Measurements from ENCODE around the gene CPT1A. TPM values are rescaled to one million over a fixed set of nuclear protein-coding genes. Genes with fewer than 3 reads are reported as not detected.

Gene CPT1A
- total RNA-seq, 1 experiment from 2014 or later, result 29.7 TPM

DNA sequence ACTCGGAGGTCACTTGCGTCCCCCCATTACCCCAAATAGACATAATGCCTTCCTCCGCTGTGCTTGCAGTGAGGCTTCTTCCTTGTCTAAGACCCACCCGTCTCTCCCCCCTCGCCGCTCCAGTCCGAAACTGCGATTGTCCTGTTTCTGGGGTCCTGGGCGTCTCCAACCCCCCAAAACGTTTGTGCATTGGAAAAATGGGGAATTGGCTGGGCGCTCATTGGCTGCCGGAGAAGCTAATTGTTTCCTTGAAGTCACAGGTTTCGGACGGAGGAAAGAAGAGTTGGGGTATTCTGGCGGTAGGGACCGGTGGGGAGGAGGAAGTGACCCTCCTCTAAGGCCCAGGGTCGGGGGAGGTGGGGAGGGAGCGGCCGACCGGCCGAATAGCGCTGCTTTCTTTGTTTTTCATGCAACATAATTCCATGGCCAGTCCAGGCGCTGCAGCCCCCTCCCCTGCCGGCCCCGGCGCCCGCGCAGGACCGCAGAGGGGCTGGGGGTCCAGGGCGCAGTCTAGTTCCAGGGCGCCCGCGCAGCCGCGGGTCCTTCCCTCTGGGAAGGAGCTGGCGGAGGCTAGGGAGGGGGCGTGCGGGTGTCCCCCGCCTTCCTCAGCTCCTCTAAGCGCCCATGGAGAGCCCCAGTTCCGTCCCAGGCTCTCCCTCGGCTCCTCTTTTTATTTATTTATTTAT is 12.7 kb upstream of the CPT1A start:
- no peak for DNase-seq (ENCODE audit: low read depth)

DNA sequence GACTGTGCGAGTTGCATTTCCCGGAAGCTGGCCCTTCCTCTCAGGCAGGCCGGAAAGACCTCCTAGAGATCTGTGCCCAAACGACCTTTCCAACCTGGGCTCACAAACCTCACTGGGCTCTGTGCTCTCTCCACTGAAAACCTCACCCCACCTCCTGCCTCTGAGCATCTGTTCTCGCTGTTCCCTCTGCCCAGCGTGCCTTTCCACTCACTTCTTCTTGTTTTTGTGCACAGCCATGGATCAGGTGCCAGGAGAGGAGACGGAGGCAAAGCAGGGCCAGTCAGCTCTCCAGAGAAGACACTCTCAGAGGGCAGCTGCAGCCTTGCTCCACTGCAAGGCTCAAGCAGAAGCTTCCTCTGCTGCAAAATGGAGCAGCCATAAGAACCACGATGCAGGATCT is 10.9 kb upstream of the CPT1A start:
- no peak for DNase-seq (ENCODE audit: low read depth)

DNA sequence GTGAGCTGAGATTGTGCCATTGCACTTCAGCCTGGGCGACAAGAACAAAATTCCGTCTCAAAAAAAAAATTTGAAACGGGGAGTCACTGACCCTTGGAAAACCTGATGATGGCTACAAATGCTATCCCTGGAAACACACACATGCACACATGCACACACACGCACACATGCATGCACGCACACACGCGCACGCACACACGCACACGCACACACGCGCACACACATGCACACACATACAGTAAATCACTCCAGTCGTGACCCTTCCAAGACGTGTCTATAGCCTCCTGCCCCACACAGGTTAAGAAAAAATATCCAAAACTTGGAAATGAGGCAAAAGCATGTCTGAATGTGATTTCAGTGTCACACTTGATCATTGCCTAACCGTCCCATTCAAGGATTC is 6.7 kb upstream of the CPT1A start:
- no peak for DNase-seq (ENCODE audit: low read depth)

DNA sequence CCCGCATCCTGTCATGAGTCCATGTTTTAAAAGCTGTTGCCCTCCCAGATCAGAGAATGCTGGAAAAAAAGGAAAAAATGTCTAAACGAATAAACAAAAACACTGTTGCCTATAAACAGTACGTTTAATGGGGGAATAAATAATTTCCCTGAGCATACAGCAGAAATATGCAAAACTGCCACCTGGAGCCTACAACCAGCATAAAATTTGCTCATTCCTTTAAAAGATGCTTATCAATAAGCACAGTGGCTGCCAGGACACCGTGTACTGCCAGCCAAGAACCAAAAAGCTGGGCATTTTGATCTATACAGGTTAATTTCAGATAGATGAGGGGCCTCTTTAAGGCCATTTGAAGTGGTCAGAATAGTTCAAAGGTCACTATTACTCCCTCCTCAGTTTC is 5.7 kb upstream of the CPT1A start:
- no peak for DNase-seq (ENCODE audit: low read depth)

DNA sequence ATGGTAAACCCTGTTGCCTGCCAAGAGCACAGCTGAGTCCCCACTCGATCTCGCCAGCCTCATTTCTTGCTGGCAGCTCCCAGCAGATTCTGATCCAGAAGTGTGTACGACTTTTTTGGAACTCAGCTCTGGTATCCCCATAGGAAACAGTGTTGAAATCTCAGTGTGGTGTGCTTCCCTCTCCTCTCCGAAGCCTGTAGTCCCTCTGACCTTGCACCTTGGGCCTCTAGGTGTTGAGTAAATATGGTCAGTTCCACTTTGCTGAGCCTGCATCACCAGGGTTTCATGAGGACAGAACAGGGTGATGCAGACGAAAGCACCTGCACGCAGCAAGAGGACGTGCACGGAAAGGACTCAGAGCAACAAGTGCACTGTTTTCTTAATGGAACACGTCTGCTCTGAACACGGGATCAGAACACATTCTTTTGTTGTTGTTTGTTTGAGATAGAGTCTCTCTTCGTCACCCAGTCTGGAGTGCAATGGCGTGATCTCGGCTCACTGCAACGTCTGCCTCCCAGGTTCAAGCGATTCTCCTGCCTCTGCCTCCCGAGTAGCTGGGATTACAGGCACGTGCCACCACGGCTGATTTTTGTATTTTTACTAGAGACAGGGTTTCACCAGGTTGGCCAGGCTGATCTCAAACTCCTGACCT is 3.8 kb upstream of the CPT1A start:
- no peak for DNase-seq (ENCODE audit: low read depth)

DNA sequence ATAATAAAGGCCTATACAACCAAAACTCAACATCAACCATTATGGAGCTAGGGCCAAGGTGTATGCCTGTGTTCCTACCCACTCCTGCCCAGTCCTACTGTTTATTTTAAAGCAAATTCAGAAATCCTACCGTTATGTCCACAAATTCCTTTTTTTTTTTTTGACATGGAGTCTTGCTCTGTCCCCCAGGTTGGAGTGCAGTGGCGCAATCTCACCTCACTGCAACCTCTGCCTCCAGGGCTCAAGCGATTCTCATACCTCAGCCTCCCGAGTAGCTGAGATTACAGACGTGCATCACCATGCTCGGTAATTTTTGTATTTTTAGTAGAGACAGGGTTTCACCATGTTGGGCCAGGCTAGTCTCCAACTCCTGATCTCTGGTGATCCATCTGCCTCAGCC is 3.1 kb upstream of the CPT1A start:
- no peak for DNase-seq (ENCODE audit: low read depth)

DNA sequence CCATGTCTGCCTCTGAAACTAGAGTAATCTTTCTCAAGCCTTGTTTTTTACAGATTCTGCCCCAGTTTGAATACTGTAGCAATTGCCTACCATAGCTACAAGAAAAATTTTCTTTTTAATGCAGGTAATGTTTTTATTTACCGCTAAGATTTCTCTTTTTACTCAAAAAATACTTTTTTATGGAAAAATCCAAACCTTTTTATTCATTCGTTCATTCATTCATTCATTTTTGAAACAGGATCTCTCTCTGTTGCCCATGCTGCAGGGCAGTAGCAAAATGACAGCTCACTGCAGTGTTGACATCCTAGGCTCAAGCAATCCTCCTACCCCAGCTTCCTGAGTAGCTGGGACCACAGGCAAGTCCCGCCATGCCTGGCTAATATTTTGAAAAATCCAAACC is 2.7 kb upstream of the CPT1A start:
- no peak for DNase-seq (ENCODE audit: low read depth)

DNA sequence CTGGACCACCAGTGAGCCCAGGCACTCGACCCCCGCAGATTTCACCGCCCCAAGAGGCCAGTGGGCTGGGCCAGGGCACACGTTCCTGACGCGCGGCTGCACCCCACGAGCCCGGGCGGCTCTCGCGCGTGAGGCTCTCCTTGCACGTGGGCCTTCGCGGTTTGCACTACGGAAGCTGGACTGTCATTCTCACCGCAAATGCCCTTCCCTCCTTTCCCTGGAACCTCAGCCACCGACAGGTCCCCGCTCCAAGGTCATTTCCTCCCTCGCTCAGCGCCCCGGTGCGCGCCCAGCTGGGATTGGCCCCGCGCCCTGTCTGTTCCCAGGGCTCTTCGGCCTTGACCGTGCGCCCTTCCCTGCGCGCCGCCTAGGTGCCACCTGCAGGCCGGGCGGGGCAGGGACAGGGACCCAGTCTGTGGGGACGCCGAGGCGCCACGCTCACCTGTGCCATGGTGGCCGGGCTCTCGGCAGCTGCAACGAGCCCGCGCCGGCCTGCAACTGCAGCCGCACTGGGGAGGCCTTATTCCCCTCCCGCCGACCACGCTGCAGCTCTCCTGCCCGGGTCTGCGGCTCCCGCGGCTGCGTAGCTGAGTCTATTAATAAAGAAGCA is 2.1 kb upstream of the CPT1A start:
- peak; percentile 43 for DNase-seq (ENCODE audit: low read depth)

DNA sequence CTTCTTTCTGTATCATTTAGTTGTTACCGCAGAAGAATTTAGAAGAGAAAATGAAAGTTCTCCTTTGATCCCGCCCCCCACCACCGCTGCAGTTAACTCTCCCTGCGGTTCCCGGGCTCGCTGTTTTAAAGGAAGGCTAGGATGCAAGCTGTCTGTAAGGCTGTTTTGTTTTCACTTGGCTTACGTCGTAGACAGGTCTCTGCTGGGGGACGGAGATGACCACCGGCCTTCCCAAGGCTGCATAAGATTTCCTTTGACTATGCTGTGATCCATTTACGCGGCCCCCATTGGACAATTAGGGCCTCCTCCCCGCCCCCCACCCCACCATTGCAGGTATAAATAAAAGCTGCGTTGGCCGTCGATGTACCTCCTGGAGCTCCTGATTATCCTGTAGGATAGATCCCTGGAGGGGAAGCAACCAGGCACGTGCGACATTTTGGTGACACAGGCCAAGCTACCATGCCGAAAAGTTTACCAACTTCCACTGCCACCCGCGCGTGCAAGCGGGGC is 1.4 kb upstream of the CPT1A start:
- peak; percentile 48 for DNase-seq (ENCODE audit: low read depth)

DNA sequence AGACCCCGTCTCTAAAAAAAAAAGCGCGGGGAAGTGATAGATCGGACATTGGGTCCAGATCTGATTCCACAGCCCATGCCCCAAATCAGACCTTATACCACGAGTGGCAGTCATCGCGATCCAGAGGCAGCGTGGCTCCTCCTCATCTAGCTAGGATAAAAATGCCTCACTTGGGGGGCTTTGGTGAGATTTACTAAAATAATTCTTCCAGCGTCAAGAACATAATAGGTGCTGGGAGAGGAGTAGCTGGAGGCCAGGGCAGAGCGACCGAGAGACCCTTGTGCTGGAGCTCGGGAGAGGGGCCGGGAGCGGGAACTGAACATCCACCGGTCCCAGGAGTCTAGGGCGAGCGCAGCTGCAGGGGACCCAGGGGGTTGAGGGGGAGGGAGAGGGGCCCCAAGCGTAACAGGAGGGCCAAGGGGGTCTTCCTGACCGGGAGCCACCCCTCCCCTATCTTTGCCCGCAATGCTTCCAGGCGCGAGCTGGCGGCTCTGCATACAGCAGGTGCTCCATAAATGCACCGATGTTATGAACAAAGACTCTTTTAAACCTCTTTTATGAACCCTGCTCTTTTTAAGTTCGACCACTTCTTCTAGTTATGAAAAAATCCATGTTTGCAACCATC is 823 bp upstream of the CPT1A start:
- no peak for DNase-seq (ENCODE audit: low read depth)

DNA sequence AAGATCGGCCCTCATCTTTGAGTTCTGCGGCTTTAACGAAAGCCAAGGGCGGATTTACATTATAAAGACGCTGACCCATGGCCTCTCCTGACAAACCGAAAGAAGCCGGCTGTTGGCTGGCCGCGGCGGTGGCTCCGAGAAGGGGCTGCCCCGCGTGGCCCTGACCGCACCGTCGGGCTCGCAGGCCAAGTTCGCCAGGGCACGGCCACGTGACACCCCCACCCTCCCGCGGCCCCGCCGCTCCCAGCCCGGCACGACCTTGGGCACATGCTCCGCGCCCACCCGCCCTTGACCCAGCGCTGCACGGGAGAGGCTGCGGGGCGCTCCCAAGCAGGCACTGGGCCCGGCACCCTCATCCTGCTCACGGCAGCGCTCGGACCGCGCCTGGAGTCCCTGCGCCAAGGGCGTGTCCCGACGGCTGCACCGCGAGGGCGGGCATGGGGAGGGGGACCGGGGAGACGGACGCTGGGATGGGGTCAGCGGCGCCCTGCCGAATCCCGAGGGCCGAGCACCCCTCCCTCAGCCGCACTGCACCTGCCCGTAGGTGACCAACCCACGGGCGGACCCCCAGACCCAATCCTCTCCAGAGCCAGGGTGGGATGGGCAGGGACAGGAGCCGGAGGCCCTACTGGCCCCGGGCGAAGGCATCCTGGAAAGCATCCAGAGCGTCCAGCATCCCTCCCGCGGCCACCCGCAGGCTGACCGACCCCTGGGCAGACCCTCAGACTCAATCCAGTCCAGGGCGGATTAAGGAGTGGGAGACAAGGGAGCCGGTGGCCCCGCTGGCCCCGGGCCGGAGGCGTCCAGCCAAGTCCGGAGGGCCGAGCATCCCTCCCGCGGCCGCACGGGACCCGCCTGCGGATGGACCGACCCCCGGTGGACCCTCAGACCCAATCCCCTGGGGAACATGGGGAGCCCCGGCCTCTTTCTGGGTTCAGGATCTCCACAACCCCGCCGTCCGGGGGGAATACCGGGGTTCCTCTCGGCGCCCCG is 759 bp downstream of the CPT1A start:
- peak; percentile 73 for DNase-seq (ENCODE audit: low read depth)

DNA sequence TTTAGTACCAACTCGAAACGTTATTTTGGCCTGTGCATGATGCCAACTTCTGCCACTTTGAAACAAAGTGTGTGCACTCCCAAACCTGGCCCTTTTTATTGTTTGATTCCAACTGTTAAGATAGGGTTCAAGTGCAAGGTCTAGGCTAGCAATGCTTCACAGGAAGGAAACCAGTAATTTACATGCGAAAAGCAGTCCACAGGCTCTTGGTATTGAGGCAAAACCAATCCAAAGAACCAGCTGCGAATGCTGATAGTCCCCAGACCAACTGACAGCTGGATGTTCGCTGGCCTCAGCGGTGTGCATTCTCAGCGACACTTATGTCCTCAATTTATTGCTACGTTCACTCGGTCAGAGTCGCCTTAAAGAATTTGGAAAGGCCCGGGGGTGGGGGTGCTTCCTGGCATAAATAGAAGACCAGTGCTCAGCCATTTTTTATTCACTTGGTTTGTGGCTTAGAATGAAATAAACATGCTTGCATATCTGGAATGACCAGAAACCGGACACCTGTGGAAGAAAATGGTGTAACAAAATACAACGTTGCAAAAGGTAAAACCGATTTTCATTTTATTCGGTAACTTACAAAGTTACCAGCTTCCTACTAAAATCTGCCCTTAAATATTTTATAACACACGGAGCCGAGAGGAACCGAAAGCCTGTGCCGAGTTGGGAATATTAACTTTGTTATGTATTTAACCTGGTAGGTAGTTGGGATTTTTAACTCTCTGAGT is 1.6 kb downstream of the CPT1A start:
- DNase-seq (ENCODE audit: low read depth), result peak; percentile 29

DNA sequence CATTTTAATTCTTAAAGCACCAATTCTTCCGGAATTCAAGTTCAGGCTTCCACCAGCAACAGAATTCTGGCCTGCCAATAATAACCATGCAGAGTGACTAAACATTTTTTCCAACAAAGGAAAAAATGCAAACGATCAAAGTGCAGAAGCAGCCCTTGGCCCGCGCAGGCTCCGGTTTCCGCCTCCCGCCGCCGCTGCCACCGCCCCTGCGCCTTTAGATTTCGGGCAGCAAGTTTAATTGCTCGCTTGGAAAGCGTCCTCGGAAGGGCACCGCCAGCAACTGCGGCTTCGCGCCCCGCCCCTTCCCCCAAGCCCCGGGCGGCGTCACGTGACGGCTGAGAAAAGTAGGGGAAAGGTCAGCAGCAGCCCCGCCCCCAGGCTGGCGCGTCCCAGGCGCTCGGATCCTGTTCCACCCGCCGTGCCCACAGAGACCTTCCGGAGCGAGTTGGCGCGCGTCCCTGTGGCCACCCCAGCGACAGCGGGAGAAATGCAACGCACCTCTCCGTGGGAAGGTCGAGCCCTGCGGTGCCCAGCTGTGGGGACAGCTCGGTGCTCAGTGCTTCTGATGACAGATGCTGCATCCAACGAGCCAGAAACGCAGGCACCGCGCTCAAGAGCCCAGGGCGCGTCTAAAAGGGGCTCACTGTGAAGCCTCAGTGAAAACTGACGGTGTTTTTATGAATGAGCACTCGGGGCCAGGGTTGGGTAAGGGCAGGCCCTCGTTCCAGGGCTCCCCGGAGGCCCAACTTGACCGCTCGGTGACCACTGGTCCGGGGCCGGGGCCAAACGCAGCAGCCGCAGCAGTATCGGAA is 2.5 kb downstream of the CPT1A start:
- peak; percentile 94 for DNase-seq (ENCODE audit: low read depth)

DNA sequence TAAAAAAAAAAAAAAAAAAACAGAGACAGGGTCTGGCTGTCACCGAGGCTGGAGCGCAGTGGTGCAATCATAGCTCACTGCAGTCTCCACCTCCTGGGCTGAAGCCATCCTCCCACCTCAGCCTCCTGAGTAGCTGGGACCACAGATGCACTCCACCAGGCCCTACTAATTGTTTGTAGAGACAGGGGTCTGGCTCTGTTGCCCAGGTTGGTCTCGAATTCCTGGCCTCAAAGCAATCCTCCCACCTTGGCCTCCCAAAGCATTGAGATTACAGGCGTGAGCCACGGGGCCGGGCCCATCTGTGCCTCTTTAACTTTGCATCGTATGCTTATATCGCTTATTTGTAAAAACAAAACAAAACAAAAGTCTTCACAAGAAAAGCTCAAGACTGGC is 3.1 kb downstream of the CPT1A start:
- peak; percentile 29 for DNase-seq (ENCODE audit: low read depth)

DNA sequence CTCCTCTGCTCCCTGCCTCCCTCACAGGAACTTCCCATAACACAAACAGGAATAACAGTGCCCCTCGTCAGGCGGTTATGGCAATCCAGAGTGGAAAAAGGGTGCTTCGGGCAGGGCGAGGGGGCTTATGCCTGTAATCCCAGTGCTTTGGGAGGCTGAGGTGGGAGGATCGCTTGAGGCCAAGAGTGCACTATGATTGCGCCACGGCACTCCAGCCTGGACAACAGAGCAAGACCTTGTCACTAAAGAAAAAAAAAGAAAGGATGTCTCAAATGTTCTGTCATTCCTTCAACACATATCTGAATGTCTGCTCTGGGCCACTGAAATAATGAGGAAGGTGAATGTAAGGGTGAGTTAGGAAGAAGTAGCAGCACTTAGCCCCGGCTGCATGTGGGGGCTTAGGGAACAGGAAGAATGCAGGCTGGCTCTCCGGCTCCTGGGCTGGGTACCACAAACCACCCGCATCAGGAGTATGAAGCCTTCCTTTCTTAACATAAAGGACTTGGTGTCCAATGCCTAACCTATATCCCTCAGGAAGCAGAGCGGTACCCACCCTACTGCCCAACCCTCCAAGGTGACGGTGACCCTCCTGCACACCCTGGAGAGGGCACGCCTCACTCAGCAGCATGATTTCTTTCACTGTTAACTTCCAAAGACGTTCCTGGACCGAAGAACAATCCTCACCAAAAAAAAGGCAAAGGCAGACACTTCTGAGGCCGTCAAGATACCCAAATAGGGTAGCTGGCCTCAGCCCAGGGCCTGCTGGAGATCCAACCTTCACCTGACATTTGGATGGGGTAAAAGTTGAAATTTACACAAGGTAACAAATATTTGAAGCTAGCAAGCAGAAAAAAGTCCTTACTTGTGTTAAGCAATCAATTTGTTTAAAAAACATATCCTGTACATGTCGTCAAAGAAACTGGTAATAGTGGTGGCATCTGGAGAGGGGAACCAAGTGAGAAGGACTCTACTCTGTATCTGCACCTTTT is 3.8 kb downstream of the CPT1A start:
- no peak for DNase-seq (ENCODE audit: low read depth)

DNA sequence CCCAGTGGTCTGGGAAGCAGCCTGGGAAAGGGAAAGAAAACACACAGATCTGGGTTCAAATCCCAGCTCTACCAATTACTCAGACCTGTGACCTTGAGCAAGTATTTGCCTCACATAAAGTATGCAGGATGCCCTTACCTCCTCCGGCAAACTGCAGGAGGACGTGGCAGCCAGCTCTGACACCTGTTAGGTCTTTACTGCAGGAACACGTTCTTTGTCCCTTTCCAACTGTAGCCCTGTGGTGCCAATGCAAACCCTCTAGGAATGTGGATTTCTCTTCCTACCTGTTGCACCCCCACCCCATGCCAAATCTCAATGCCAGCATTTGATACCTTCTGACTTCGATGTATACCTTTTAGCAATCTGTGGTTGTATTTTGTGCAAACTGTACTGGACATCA is 6.0 kb downstream of the CPT1A start:
- DNase-seq (ENCODE audit: low read depth), result no peak

DNA sequence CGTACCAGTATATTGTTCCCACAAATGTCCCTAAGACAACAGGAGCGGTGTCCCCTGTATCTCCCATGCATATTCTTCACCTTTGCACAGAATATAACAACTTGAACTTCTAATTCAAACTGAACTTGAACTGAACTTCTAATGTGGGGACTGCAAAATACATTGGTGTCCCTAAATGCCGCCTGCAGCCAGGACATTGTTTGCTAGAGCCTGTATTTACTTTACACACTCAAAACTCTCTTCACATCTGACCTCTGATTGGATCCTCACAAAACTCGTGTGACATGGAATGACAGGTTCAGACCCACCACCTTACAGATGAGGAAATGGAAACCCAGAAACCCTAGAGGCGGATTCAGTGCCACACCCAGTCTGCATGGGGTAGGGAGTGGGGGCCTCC is 6.4 kb downstream of the CPT1A start:
- DNase-seq (ENCODE audit: low read depth), result no peak

DNA sequence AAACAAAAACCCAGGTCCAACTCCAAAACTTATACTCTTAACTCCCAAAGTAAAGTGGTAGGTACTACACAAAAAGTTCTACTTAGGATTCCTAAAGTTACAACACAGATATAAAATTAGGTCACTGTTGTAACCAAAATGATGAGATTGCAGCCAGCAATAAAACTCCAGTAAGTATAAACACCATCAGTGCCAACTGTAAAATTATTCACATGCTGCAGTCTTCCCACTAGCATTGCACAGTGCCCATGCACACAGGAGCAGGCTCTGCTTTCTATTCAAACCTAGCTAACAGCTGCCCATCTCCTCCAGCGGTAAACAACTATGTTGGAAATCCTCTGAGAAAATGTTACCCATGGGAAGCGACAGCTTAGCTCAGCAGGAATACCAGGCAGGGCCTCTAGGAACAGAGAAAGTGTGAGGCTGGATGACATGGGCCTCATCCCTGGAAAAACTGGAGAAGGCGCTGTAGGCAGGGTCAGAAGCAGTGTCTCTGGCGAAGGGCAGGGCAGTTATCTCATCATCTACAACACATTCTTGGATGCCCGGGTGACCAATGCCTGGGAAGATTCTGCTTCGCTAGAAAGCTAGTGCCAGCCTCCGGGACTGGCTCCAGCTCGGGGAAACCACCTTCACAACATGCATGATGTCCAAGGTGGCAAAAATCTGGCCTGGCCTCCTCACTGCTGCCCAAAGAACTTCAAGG is 9.1 kb downstream of the CPT1A start:
- no peak for DNase-seq (ENCODE audit: low read depth)
